Prostate gland (tissue), 2 donors: ENCODE results near the gene SUN1.

ENCODE experiments used
- CTCF ChIP-seq, 4 experiments: fragments of 200-600 bp in 2 of 4; fragments of 450-650 bp in 2 of 4; sonication (generic) in 2 of 4; IDR thresholded peaks; 1 replicate in 3 of 4; 2 replicates in 1 of 4; pipeline ENCODE4 v1.5.1; 2016 to 2019; ENCODE audit warnings: antibody characterized with exemption in 4 of 4, mild to moderate bottlenecking in 2 of 4, moderate library complexity in 2 of 4
- POLR2A ChIP-seq: fragments of 450-650 bp; IDR thresholded peaks from one replicate; pipeline ENCODE4 v1.6.1; 2016; ENCODE audit warnings: antibody characterized with exemption, mild to moderate bottlenecking

DNA sequence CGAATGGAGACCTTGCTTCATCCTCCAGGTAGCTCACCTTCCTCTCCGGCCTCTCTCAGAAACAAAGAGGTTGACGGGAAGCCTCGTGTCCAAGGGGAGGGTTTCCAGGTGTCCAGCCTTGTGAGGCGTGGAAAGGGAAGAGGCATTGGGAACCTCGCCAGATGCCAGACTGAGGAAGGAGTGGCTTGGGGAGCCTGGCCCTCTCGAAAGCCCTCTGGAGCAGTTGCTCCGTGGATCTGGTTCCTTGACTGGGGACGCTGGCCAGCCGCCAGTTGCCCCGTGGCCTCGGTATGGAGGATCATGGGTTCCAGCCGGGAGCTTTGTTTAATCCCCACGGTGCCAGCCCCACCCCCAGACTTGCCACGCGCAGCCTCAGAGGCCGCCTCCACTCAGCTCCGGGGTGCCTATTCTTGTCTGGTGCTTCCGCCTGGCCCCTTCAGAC lies 30.3 kb upstream of the SUN1 start:
- TF ChIP-seq POLR2A (peak; percentile 16), CTCF (IDR thresholded peaks at IDR 0.05) (no peak)
